Breast epithelium (tissue), 3 donors: ENCODE results near the gene ABR.

Source experiments
- CTCF ChIP-seq, 3 donors: fragments of 450-650 bp; IDR thresholded peaks; one replicate each; pipeline ENCODE4 v1.5.1; 2016 to 2017; ENCODE audit warnings: antibody characterized with exemption in 3 of 3, mild to moderate bottlenecking in 3 of 3, moderate library complexity in 3 of 3
- POLR2A ChIP-seq: fragments of 450-650 bp; IDR thresholded peaks from one replicate; pipeline ENCODE4 v1.6.1; 2016; ENCODE audit warnings: antibody characterized with exemption, mild to moderate bottlenecking, moderate library complexity

GRCh38 chr17:1055751-1056645, 123.8 kb downstream of the ABR start:
- TF ChIP-seq CTCF (IDR thresholded peaks at IDR 0.05) (peak; percentile 60 to 75 (median 72)), POLR2A (no peak)
